ENCODE results near the gene TJP1. TPM values are rescaled to one million over a fixed set of nuclear protein-coding genes. Genes with fewer than 3 reads are reported as not detected.
"Not testable (repeated sequence)": the region's sequence is repeated elsewhere in the genome, so short reads cannot be mapped to it uniquely, and the experiment has no call there.

The TJP1 gene
- total RNA-seq, 1 experiment from 2014 or later, result 19.5 TPM

- in situ Hi-C loops (cut with HindIII; ENCODE audit: low pct_unique_long_range_greater_than_20kb, low sequenced_read_pairs), result no loop called here
- DNase-seq (ENCODE audit: low read depth, low spot score), result no peak
Observed at GRCh38 chr15:29681946-29682345, 140.3 kb downstream of the TJP1 start.

- in situ Hi-C loops (cut with HindIII; ENCODE audit: low pct_unique_long_range_greater_than_20kb, low sequenced_read_pairs), result no loop called here
Observed at GRCh38 chr15:29681166-29681845, 141.0 kb downstream of the TJP1 start.

GRCh38 chr15:29680465-29681165 is 141.7 kb downstream of the TJP1 start:
- in situ Hi-C loops (cut with HindIII; ENCODE audit: low pct_unique_long_range_greater_than_20kb, low sequenced_read_pairs), result no loop called here
- DNase-seq (ENCODE audit: low read depth, low spot score), result no peak

More at GRCh38 chr15:29681166-29681845, 141.0 kb downstream of the TJP1 start:
- DNase-seq (ENCODE audit: low read depth, low spot score), result no peak

GRCh38 chr15:29678504-29679034 is 143.7 kb downstream of the TJP1 start:
- in situ Hi-C loops (cut with HindIII; ENCODE audit: low pct_unique_long_range_greater_than_20kb, low sequenced_read_pairs), result no loop called here

GRCh38 chr15:29677871-29678461 is 144.3 kb downstream of the TJP1 start:
- DNase-seq (ENCODE audit: low read depth, low spot score), result no peak
- in situ Hi-C loops (cut with HindIII; ENCODE audit: low pct_unique_long_range_greater_than_20kb, low sequenced_read_pairs), result no loop called here

More at GRCh38 chr15:29678504-29679034, 143.7 kb downstream of the TJP1 start:
- DNase-seq (ENCODE audit: low read depth, low spot score), result no peak

- DNase-seq (ENCODE audit: low read depth, low spot score), result no peak
Observed at GRCh38 chr15:29677455-29677854, 144.8 kb downstream of the TJP1 start.

GRCh38 chr15:29676961-29677402 is 145.3 kb downstream of the TJP1 start:
- in situ Hi-C loops (cut with HindIII; ENCODE audit: low pct_unique_long_range_greater_than_20kb, low sequenced_read_pairs), result no loop called here

More at GRCh38 chr15:29677455-29677854, 144.8 kb downstream of the TJP1 start:
- in situ Hi-C loops (cut with HindIII; ENCODE audit: low pct_unique_long_range_greater_than_20kb, low sequenced_read_pairs), result no loop called here

GRCh38 chr15:29676374-29676960 is 145.8 kb downstream of the TJP1 start:
- DNase-seq (ENCODE audit: low read depth, low spot score); in situ Hi-C loops (cut with HindIII; ENCODE audit: low pct_unique_long_range_greater_than_20kb, low sequenced_read_pairs): not testable (repeated sequence)

More at GRCh38 chr15:29676961-29677402, 145.3 kb downstream of the TJP1 start:
- DNase-seq (ENCODE audit: low read depth, low spot score), result no peak

- DNase-seq (ENCODE audit: low read depth, low spot score), result no peak
- in situ Hi-C loops (cut with HindIII; ENCODE audit: low pct_unique_long_range_greater_than_20kb, low sequenced_read_pairs), result no loop called here
Observed at GRCh38 chr15:29675791-29676301, 146.4 kb downstream of the TJP1 start.

- DNase-seq (ENCODE audit: low read depth, low spot score), result no peak
- in situ Hi-C loops (cut with HindIII; ENCODE audit: low pct_unique_long_range_greater_than_20kb, low sequenced_read_pairs), result no loop called here
Observed at GRCh38 chr15:29674661-29675533, 147.4 kb downstream of the TJP1 start.

- in situ Hi-C loops (cut with HindIII; ENCODE audit: low pct_unique_long_range_greater_than_20kb, low sequenced_read_pairs), result no loop called here
- DNase-seq (ENCODE audit: low read depth, low spot score), result no peak
Observed at GRCh38 chr15:29672923-29673809, 149.1 kb downstream of the TJP1 start.

- no peak for DNase-seq (ENCODE audit: low read depth, low spot score)
- in situ Hi-C loops (cut with HindIII; ENCODE audit: low pct_unique_long_range_greater_than_20kb, low sequenced_read_pairs), result no loop called here
Observed at GRCh38 chr15:29672446-29672845, 149.8 kb downstream of the TJP1 start.

- DNase-seq (ENCODE audit: low read depth, low spot score); in situ Hi-C loops (cut with HindIII; ENCODE audit: low pct_unique_long_range_greater_than_20kb, low sequenced_read_pairs): not testable (repeated sequence)
Observed at GRCh38 chr15:29672046-29672445, 150.2 kb downstream of the TJP1 start.

GRCh38 chr15:29670998-29671981 is 151.0 kb downstream of the TJP1 start:
- in situ Hi-C loops (cut with HindIII; ENCODE audit: low pct_unique_long_range_greater_than_20kb, low sequenced_read_pairs), result no loop called here

GRCh38 chr15:29670266-29670665 is 152.0 kb downstream of the TJP1 start:
- no peak for DNase-seq (ENCODE audit: low read depth, low spot score)
- in situ Hi-C loops (cut with HindIII; ENCODE audit: low pct_unique_long_range_greater_than_20kb, low sequenced_read_pairs), result no loop called here

More at GRCh38 chr15:29670998-29671981, 151.0 kb downstream of the TJP1 start:
- no peak for DNase-seq (ENCODE audit: low read depth, low spot score)

All from SK-MEL-5 (cell line).